Amygdala (tissue), 56 donors: ENCODE measurements around the gene BDKRB2.

ENCODE experiments used
- DNase-seq, 56 donors: peaks; one replicate each; lab custom pipeline; 2025; lab: John Stamatoyannopoulos, UW

BDKRB2 gene

GRCh38 chr14:96173636-96174475 is 30.8 kb upstream of the BDKRB2 start:
- no peak for DNase-seq

DNA sequence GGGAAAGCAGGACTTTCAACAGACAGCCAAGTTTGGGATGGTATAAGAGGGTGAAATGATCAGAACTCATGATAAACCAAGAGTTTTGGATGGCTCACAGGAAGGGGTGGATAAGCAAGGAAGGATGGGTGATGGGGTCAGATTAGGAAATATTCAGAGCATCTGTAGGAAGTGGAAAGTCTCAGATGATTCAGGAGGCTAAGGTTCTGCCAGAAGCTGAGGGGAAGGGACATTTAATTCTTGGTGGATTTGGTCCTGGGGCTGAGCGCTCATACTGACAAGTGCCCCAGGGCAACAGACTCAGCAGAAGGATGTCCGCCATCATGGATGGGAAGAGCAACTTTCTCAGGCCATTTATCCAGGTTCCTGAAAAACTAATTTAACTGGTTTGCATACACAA is 28.4 kb upstream of the BDKRB2 start:
- no peak for DNase-seq

- DNase-seq = peak in 1 of 56 donors; percentile 18
Observed at GRCh38 chr14:96176811-96177211, 27.8 kb upstream of the BDKRB2 start.

GRCh38 chr14:96177766-96178375 is 26.8 kb upstream of the BDKRB2 start:
- no peak for DNase-seq

- no peak for DNase-seq
Observed at GRCh38 chr14:96178461-96179321, 25.9 kb upstream of the BDKRB2 start.

GRCh38 chr14:96180043-96180874 is 24.4 kb upstream of the BDKRB2 start:
- DNase-seq = no peak

- DNase-seq = no peak
Observed at GRCh38 chr14:96181186-96182056, 23.2 kb upstream of the BDKRB2 start.

GRCh38 chr14:96182546-96182945 is 22.1 kb upstream of the BDKRB2 start:
- no peak for DNase-seq

- no peak for DNase-seq
Observed at GRCh38 chr14:96184737-96185136, 19.9 kb upstream of the BDKRB2 start.

DNA sequence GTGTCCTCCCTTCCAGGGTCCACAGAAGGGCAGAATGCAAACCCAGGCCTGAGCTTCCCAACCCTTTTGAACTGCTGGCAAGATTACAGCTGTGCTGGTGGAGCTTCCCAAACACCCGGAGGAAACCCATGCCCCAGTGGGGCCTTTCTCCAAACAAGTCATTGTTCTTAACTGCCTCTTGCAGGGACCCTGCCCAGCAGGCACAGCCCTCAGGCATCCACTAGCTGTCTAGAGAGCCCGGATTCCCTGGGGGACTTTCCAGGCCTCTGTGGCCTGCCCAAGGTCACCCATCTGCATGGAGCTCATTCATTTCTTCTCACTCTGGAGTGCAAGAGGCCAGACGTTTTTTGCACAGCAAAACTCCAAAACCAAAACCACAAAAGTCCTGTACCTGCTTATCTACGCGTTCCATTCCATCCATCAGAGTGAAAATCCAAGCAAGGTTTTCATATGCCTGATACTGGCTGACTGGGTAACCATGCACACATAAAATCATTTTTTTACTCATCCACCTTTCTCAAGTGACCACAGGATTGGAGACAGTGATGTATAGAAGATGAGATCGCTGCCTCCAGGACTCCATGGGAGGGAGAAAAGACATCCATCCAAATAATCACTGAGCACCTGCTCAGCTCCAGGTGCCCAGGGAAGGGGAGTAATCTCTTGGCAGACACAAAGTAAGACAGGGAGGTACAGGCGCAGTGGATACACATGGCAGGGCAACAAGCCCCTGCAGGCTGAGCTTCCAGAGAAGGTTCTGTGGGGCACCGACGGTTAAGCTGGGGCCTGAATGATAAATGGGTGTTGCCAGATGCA is 17.2 kb upstream of the BDKRB2 start:
- DNase-seq = no peak

GRCh38 chr14:96189281-96189711 is 15.3 kb upstream of the BDKRB2 start:
- DNase-seq = no peak

DNA sequence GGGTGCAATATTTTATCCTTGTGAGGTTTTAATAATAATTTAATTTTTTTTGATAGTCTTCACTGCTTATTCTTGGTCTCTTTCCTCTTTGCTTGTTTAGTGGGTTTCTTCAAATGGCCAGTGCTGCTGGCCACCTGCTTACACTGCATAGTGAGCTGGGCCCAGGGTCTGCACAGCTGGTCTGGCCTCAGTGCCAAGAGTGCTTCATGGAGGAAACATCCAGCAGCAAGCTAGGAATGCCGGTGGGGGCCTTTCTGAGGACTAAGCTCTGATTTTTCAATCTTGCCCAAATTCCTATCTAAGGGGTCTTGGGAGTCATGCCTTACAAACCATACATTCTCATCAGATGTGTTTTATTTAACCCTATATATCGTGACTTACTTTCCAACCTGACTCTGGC is 13.3 kb upstream of the BDKRB2 start:
- DNase-seq = no peak

GRCh38 chr14:96191841-96192462 is 12.7 kb upstream of the BDKRB2 start:
- DNase-seq = no peak

DNA sequence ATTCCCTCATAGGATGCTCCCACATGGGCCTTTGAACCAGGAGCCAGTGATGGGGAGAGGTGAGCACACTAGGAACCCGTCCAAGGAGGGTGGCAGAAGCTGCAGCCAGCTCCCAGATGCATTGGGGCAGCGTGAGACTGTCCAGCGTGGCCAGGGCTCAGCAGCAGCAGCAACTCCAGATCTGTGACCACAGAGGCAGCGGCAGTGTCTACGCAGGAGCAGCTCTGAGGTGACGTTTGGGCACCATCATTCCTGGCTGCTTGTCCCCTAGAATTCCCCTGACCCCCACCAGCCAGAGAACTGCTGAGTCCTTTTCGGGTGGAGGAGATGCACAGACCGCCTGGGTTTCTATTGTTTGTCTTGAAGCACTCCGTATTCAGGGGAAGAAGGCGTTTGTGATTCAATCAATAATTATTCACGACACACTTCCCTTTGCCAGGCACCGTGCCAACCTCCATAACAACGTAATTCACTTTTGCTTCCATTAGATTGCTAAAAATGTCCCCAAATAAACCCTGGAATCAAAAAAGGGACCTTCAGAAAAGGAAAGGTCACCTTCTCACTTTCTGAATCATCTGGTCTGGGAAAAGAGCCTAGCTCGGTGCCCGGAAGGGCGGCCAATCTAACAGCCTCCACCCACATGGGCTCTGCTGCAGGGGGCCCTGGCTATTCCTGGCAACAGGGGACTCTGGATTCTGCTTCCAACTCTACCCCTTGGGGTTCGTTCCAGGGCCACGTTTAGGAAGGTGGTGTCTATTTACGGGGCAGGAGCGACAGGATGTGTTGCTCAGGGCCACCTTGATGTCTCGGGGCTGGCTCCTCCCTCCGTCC is 11.4 kb upstream of the BDKRB2 start:
- DNase-seq = peak in 23 of 56 donors; percentile 9 to 73 (median 38)

GRCh38 chr14:96194262-96194656 is 10.4 kb upstream of the BDKRB2 start:
- DNase-seq = no peak

GRCh38 chr14:96194657-96195431 is 9.8 kb upstream of the BDKRB2 start:
- no peak for DNase-seq
